Measurements from ENCODE around the gene MRTFB.

MRTFB gene

DNA sequence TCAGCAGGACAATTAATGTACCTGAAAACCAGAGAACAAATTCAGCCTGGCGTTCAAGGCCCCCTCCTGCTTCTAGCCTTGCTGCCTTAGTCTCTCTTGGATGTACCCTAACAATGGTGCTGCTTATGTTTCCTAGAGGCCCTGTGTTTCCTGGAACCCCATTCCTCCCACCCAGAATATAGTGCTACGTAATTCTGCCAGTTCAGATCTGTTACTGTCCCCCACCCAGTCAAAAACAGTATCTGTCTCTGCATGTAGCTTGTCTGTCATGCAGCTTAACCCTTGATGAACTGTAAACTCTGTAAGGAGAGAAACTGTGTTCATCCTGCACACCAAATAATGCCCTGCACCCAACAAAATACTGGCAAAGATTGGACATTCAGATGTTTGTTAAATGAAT, 6.8 kb downstream of the MRTFB start:
- TF ChIP-seq, protein P1, sequence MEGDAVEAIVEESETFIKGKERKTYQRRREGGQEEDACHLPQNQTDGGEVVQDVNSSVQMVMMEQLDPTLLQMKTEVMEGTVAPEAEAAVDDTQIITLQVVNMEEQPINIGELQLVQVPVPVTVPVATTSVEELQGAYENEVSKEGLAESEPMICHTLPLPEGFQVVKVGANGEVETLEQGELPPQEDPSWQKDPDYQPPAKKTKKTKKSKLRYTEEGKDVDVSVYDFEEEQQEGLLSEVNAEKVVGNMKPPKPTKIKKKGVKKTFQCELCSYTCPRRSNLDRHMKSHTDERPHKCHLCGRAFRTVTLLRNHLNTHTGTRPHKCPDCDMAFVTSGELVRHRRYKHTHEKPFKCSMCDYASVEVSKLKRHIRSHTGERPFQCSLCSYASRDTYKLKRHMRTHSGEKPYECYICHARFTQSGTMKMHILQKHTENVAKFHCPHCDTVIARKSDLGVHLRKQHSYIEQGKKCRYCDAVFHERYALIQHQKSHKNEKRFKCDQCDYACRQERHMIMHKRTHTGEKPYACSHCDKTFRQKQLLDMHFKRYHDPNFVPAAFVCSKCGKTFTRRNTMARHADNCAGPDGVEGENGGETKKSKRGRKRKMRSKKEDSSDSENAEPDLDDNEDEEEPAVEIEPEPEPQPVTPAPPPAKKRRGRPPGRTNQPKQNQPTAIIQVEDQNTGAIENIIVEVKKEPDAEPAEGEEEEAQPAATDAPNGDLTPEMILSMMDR (IDR thresholded peaks at IDR 0.05; ENCODE audit: low read depth, low read length, missing control alignments) = no peak
- DNase-seq (ENCODE audit: extremely low read depth, low read depth) = no peak
- H3K4me3 ChIP-seq (replicated peaks; ENCODE audit: low read depth, low read length) = no peak overlapping the region

DNA sequence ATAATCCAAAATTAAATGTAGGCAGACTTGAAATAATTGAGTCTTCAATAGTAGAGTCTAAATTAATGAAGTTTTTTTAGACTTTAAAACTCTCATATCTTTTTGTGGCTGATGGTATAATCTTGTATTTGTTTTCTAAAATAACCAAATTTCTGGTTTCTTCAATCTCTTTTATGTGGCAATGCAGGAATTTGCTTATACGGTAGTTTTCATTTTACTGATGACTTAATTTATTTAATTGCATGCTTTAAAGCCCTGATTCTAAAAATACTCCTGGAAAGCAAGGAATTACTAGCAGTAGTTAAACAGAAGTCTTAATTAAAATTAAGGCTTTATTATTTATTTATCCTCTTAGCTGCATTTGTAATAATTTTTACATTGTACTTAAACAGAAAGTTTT, 15.4 kb downstream of the MRTFB start:
- TF ChIP-seq, protein P1 (IDR thresholded peaks at IDR 0.05; ENCODE audit: low read depth, low read length, missing control alignments) = no peak
- DNase-seq (ENCODE audit: extremely low read depth, low read depth) = no peak
- H3K4me3 ChIP-seq (replicated peaks; ENCODE audit: low read depth, low read length) = no peak overlapping the region

DNA sequence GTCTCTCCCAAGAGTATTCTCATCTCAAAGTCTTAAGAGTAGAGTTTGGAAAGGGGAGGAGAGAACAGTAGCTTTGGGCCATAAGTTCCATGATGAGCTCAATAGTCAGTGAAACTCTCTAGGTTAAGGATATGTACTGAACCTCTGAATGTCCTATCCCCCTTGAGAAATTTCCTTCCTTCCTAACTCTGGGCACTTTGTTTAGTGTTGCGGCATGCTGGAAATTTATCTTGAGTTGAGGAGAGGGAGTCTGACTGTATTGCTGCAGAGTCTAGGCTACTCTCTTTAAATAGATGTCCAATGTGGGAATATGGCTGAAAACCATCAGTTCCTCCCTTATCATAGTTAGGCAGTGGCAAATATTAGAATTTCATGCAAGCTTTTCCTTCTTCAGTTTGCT, 16.1 kb downstream of the MRTFB start:
- TF ChIP-seq, protein P1 (IDR thresholded peaks at IDR 0.05; ENCODE audit: low read depth, low read length, missing control alignments) = no peak
- no peak overlapping the region for H3K4me3 ChIP-seq (replicated peaks; ENCODE audit: low read depth, low read length)
- no peak for DNase-seq (ENCODE audit: extremely low read depth, low read depth)

DNA sequence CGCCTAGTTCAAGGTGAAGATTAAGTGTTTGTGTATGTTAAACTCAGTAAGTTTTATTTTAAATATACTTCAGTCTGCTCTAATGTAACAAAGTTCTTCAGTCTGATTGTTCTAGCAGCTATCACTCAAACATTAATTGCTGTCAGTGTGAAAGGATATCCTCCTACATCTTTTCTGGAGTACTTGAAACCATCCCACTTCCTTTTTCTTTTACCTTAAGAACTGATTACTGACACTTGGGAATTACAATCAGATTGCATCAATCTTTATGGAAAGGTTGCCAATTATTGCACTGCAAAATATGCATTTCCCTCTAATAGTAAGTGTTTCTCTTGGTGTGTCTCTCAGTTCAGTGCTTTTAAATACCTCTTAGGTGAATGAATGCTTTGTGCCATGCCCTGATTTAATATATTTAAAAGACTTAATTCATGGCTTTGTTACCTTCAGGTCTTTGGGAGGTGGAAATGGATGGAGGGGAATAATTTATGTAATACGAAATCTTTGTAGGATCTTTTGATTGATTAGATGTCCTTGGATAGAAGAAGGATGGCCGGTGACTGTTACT, 16.6 kb downstream of the MRTFB start:
- TF ChIP-seq, protein P1 (IDR thresholded peaks at IDR 0.05; ENCODE audit: low read depth, low read length, missing control alignments) = no peak
- no peak overlapping the region for H3K4me3 ChIP-seq (replicated peaks; ENCODE audit: low read depth, low read length)
- no peak for DNase-seq (ENCODE audit: extremely low read depth, low read depth)

DNA sequence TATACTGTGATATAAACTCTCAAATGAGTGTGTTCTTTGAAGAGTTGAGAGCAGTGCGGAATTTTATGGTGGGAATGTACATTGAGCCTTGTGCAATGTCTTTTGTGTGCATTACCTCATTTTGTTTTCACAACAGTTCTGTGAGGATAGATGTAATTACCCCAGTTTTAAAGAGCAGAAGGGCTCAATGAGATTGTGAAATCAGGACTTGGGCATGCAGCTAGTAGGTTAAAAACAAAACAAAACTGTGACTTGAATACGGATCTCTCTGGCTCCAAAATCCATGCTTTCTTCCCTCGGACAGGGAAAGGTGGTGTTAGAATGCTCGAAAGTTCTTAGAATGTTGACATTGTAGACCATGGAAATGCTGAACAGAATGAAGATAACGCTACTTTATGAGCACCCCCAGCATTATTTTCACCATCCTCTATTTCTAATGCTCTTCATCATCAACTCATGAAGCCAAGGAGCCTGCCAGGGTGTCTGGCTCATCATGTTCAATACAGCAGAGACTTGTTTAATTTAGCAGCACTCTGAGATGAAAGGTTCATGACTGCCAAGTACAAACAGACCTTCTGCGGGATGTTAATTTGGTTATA, 17.1 kb downstream of the MRTFB start:
- no peak overlapping the region for H3K4me3 ChIP-seq (replicated peaks; ENCODE audit: low read depth, low read length)
- TF ChIP-seq, protein P1 (IDR thresholded peaks at IDR 0.05; ENCODE audit: low read depth, low read length, missing control alignments) = no peak
- no peak for DNase-seq (ENCODE audit: extremely low read depth, low read depth)

DNA sequence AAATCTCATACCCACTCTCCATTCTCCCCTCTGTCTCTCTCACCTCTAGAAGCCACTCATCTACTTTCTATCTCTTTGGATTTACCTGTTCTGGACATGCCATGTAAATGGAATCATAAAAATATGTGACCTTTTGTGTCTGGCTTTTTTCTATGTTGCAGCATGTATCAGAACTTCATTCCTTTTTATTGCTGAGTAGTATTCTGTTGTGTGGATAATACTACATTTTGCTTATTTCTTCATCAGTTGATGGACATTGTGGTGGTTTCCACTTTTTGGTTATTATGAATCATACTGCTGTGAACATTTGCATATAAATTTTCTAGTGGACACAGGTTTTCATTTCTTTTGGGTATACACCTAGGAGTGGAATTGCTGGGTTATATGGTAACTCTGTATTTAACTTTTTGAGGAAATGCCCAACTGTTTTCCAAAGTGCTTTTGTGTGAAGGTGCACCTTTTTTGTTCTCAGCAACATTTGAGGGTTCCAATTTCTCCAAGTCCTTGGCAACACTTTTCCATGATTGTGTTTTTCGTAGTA, 18.2 kb downstream of the MRTFB start:
- no peak for DNase-seq (ENCODE audit: extremely low read depth, low read depth)
- H3K4me3 ChIP-seq (replicated peaks; ENCODE audit: low read depth, low read length) = no peak overlapping the region
- TF ChIP-seq, protein P1 (IDR thresholded peaks at IDR 0.05; ENCODE audit: low read depth, low read length, missing control alignments) = no peak
